HG03159 (cell line): ENCODE measurements around the gene PDGFC.

ENCODE experiments used
- ATAC-seq: cut with Tn5 transposase; IDR thresholded peaks from one replicate; pipeline ENCODE4 v1.9.1; 2021; ENCODE audit warnings: mild to moderate bottlenecking, moderate library complexity; ENCODE audit not compliant: unreplicated experiment

PDGFC gene

DNA sequence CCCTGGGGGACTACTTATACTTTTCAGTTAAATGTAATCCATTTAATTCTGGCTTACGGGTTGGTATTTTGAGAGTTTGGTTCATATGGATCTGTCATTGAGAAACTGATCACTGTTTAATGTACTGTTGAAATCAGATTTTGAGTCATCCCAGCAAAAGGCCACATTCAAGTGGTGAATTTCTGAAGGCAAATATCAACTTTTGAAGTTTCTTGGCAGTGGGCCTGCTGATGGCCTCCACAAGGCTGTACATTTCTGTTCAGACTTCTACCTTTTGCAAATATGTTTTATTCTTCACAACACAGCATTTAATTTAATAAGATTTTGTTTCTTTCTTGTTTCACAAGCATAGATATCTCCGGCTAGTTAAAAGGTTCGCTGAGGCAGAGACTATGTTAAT, 138.7 kb downstream of the PDGFC start:
- no peak for ATAC-seq

DNA sequence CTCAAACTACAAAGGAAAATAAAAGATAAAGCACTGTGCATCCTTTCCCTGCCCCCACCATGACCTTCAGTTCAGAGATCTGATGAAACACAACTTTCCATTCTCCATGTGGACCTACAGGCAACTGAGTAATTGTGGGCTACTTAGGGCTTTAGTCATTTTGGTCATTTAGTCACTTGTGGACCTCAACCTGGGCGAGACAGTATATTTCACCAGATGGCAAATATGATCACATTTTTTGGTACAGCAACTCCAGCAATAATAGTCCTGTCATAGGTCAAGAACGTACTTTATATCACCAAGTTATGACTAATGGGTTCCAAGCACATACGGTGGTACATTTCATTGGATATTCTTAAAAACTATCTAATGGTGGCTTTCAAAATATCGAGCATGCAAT, 141.2 kb downstream of the PDGFC start:
- ATAC-seq, result no peak

DNA sequence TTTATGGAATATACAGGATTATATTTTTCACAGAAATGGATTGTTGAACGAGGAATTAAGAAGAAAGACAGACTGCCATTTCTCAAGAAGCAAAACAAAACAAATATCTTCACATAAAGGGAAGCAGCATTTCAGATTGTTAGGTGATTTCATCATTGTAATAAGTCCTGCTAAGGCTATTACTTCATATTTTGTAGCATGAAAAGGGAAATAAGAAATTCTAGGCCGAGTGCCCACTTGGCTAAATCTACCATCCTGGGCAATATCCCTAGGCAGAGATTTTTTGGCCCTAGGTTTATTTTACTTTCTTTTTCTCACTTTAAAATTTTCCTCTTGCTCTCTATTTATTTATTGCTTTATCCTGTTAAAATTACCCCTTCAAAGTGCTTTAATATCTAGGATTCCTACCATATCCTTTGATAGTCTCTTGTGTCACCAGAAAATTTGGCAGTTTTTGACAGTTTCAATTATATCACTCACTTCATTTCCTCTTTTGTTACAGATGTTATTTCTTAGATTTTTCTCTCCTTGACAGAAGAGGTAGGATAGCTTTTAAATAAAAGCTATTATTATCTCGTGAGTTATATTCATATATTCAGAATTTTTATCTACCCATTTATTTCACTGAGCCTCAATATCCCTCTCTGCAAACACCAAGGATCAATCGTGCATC, 142.3 kb downstream of the PDGFC start:
- no peak for ATAC-seq

DNA sequence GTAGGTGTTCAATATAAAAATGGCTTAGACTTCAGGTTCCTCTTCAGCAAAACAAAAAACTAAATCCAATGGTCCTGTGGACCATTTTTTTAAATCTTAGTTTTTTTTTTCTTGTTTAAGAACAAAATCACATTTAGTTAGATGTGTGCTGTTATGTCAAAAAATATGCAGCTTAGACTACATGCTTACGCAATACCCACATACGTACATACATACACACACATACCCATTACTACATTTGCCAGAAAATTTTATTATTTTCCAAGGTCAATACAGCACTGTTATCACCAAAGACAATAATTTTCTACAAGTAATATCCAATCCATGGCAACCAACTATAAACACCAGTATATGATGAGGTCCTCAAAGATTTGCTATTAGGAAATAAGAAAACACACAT, 144.1 kb downstream of the PDGFC start:
- ATAC-seq, result no peak

DNA sequence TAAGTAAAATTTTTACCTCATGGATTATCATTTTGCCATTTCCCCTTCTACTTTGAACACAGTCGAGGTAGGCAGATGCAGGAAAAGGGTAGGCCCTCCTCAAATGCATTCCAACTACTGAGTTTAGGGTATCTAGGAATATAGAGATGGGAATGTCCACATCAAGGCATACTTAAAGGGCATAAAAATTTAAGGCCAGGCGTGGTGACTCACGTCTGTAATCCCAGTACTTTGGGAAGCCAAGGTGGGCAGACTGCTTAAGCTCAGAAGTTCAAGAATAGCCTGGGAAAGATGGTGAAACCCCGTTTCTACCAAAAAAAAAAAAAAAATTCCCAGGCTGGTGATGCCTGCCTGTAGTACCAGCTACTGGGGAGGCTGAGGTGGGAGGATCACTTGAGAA, 146.5 kb downstream of the PDGFC start:
- no peak for ATAC-seq

- no peak for ATAC-seq
Observed at GRCh38 chr4:156824451-156825060, 147.0 kb downstream of the PDGFC start.

DNA sequence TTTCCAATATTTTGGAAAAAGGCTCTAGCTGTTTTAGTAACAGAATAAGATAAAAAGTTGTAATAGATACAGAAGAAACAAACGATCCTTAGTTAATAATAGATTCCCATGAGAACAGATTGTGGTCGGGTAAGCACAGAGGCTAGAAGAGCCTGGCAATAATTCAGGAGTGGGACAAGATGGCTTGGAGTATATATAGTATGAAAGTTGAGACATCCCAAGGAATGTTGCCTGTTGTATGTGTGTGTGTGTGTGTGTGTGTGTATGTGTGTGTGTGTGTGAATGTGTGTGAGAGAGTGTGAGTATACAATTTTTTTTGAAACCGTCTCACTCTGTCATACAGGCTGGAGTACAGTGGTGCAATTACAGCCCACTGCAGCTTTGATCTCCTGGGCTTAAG, 150.7 kb downstream of the PDGFC start:
- ATAC-seq, result no peak

DNA sequence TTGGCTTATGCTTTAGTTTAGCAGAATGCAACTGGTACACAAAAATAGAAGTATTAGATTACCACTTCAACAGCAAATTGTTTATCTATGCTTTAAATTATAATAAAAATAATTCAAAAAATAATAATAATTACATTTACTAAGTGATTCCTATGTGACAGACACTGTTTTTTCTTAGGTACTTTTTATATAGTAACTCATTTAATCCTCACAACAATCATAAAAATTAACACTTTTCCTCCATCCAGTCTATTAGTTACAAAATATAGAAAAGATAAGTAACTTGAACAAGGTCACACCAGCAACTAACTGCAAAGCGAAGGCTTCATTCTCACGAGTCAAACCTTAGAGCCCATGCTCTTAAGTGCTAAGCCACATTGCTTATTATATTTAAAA, 155.2 kb downstream of the PDGFC start:
- ATAC-seq, result no peak

GRCh38 chr4:156815717-156816359, 155.8 kb downstream of the PDGFC start:
- no peak for ATAC-seq

- no peak for ATAC-seq
Observed at GRCh38 chr4:156811963-156812362, 159.6 kb downstream of the PDGFC start.

GRCh38 chr4:156811286-156811685, 160.3 kb downstream of the PDGFC start:
- no peak for ATAC-seq

DNA sequence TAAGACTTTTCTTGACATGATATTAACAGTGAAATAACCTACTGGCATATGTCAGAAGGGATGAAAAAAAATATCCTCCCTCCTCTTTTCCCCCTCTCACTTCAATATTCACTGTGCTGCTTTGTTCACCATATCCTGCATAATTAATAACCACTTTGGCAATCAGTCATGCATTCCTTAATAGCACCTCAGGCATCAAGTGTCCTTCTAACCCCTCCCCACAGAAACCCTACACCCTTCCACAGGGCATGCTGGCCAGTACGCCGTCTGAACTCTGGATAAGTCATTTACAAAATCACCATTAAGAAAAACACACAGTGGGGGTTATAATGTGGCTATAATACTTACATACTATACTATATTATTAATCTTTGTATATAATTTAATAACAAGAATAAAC, 165.9 kb downstream of the PDGFC start:
- ATAC-seq, result no peak

GRCh38 chr4:156803056-156803455, 168.5 kb downstream of the PDGFC start:
- no peak for ATAC-seq

DNA sequence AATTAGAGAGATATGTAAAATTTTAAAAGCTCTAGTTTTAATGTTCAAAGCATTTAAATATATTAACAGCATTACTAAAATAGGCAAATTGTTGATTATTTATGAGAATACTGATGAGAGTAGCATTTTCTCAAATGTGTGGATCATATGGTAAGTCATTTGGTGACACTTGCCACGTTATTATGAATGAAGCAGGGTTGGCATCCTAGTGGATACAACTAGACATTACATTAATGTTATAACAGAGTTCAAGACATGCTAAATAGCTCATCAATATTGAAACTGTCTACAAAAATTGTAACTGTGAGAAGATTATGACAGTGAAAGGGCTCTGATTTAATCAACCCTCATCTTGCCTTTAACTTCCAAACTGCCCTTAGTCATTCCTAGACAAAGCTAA, 171.1 kb downstream of the PDGFC start:
- peak; percentile 76 for ATAC-seq

DNA sequence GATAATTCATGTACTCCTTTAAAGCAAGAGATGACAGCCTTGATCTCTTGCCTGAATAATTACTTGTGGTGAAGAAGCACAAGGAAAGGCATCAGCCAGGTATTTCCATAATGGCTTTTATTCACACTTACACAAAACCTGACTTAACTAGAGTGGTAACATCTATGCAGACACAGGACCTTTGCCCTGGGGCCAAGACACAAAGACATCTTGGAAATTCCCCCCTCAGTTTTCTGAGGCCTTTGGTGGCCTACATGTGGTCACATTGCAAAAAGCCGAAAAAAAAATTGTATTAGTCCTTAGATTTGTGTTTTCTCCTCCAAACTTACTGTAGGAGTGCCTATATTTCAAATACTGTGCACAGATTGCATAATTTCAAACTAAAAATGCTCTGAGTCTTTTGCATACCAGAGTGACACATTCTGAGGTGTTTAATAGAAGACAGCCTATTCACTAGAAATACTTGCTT, 172.4 kb downstream of the PDGFC start:
- no peak for ATAC-seq

DNA sequence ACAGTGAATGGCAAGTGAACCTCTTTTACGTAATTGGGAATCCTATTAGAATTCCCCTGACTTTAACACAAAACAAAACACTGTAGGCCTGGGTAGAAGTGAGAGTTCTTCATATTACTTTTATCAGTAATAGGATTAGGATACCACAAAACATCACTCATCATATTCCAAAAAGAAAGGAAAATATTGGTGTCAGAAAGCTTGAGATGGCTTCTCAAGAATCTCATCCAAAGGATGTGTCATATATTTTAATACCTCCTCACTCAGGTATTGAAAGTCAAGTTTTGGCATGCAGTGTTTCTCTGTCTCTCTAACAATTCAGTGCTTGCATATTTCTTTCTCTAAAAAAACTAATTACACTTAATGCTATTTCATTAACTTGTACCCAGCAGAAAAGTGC, 173.2 kb downstream of the PDGFC start:
- ATAC-seq, result no peak

DNA sequence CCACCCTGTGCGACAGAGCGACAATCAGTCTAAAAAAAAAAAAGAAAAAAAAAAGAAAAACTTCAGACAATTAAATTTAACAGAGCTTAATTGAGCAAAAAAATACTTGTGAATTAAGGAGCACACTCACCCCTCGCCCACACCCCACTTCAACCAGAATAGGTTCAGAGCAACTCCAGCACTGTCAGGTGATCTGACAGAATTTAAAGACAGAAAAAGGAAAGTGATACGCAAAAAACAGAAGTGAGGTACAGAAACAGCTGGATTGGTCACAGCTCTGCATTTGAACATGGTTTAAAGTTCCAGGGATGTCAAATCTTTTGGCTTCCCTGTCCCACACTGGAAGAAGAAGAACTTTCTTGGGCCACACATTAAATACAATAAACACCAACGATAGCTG, 174.4 kb downstream of the PDGFC start:
- no peak for ATAC-seq

DNA sequence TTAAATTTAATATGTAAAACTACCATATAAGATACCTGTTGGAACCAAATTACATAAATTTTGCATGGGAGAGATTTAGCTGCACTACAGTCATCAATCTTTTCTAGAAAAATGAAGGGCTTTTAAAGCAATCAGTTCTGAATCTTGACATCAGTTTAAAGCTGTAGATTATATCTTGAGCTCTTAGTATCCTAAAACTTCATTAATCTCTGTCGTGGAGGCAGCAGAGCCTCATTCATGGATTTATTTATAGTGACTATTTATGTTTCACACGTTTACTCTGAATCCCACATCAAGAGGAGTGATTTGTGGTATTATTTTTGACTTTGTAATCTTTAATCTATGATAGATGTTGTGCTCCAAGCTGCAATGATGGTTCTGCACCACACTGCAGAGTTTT, 175.9 kb downstream of the PDGFC start:
- no peak for ATAC-seq

GRCh38 chr4:156794863-156795262, 176.7 kb downstream of the PDGFC start:
- ATAC-seq, result no peak

GRCh38 chr4:156792462-156793085, 179.0 kb downstream of the PDGFC start:
- ATAC-seq, result no peak

GRCh38 chr4:156790866-156791265, 180.7 kb downstream of the PDGFC start:
- ATAC-seq, result no peak

- ATAC-seq, result no peak
Observed at GRCh38 chr4:156788782-156789181, 182.8 kb downstream of the PDGFC start.
